Lower leg skin (tissue), 3 donors: ENCODE measurements around the gene TLL1.

Source experiments
- POLR2A ChIP-seq, 2 donors: fragments of 450-650 bp; IDR thresholded peaks; one replicate each; pipeline ENCODE4 v1.6.1; 2016 to 2017; ENCODE audit warnings: antibody characterized with exemption in 2 of 2, mild to moderate bottlenecking in 1 of 2, moderate library complexity in 1 of 2
- TF ChIP-seq, protein P1 (sequence below), 3 donors: fragments of 450-650 bp; IDR thresholded peaks; one replicate each; pipeline ENCODE4 v1.5.1; 2016; ENCODE audit warnings: antibody characterized with exemption in 3 of 3, mild to moderate bottlenecking in 3 of 3, moderate library complexity in 2 of 3

DNA sequence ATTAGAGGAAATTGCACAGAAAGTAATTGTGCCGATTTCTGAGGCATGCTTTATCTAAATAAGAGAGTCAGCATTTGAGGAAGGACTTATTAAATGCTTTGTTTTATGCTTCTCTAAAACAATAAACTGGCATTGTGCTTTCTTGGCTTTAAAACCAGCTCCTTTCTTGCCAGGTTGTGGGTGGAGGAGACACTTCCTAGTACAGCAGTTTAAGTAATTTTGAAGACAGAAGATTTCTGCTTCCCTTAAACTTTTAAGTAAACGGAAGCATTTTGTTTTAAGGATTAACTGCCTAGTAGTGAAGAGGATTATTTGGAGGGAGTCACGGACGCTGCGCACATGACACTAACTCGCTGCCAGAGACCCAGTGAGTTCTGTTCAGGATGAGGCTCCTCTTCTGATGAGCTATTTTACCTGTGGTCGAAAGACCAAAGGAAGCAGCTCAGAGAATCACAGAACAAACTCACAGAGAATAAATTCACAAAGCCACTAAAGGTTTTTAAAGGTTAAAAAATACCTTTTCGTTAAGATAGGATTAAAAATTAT lies 169.5 kb downstream of the TLL1 start:
- TF ChIP-seq, protein P1, sequence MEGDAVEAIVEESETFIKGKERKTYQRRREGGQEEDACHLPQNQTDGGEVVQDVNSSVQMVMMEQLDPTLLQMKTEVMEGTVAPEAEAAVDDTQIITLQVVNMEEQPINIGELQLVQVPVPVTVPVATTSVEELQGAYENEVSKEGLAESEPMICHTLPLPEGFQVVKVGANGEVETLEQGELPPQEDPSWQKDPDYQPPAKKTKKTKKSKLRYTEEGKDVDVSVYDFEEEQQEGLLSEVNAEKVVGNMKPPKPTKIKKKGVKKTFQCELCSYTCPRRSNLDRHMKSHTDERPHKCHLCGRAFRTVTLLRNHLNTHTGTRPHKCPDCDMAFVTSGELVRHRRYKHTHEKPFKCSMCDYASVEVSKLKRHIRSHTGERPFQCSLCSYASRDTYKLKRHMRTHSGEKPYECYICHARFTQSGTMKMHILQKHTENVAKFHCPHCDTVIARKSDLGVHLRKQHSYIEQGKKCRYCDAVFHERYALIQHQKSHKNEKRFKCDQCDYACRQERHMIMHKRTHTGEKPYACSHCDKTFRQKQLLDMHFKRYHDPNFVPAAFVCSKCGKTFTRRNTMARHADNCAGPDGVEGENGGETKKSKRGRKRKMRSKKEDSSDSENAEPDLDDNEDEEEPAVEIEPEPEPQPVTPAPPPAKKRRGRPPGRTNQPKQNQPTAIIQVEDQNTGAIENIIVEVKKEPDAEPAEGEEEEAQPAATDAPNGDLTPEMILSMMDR (IDR thresholded peaks at IDR 0.05) = no peak
- no peak for TF ChIP-seq POLR2A (IDR thresholded peaks at IDR 0.05)
